22Rv1 (cell line): ENCODE data around the gene PHLDB2.

Experiments
- CTCF ChIP-seq: fragments of 450-650 bp; IDR thresholded peaks from 2 replicates; pipeline ENCODE4 v1.5.1; 2017; ENCODE audit warnings: mild to moderate bottlenecking
- ZFX ChIP-seq: fragments of 450-650 bp; IDR thresholded peaks from 2 replicates; pipeline ENCODE4 v1.6.1; 2017; ENCODE audit warnings: antibody characterized with exemption, borderline replicate concordance

- TF ChIP-seq CTCF: no peak
- TF ChIP-seq ZFX: no peak
Measured at GRCh38 chr3:111981457-111981763, 122.3 kb downstream of the PHLDB2 start.
